ENCODE measurements around the gene TRIM33. TPM values are rescaled to one million over a fixed set of nuclear protein-coding genes. Genes with fewer than 3 reads are reported as not detected.

Gene TRIM33
- total and polyA plus RNA-seq, 2 experiments from 2014 or later, result 50.3 to 51.1 TPM

DNA sequence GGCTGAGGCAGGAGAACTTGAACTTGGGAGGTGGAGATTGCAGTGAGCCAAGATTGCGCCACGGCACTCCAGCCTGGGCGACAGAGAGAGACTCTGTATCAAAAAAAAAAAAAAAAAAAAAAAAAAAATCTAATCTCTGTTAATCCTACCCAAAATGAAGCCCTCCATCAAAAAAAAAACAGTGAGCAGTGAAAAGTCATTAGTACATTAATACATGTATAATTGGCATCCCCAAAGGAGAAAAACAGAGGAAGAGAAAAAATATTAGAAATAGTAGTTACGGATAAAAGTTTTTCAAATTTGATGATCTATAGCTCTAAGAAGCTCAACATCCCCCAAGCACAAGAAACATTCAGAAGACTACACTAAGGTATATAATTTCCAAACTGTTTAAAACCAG, 71.6 kb downstream of the TRIM33 start:
- DNase-seq (ENCODE audit: low spot score) (no peak), ATAC-seq (no peak)
- Mint-ChIP-seq H3K27ac (no peak overlapping the region), H3K4me3 (no peak overlapping the region), H3K27me3 (ENCODE audit: insufficient read depth, low read depth, poor library complexity) (no peaks in the 10 kb centered on the region), H3K9me3 (no peaks in the 10 kb centered on the region), H3K36me3 (ENCODE audit: low read depth) (peaks cover 10% of the 10 kb centered on the region; the same call in 2 of the 3 replicates), H3K4me1 (peaks cover 5% of the 10 kb centered on the region; the same call in 2 of the 3 replicates)
- H3K36me3 ChIP-seq (ENCODE audit: insufficient read depth), result no peaks in the 10 kb centered on the region
- H3K4me2 ChIP-seq, result no peak overlapping the region
- H3K4me1 ChIP-seq (ENCODE audit: insufficient read depth), result peaks cover 9% of the 10 kb centered on the region
- no peak overlapping the region for H3K27ac ChIP-seq (ENCODE audit: low read depth)
- no peaks in the 10 kb centered on the region for H3K9me2 ChIP-seq (ENCODE audit: insufficient read depth)
- H3K4me3 ChIP-seq, result no peak overlapping the region
- no peaks in the 10 kb centered on the region for H3K27me3 ChIP-seq (ENCODE audit: insufficient read depth)
- H3K79me2 ChIP-seq (replicated peaks; ENCODE audit: insufficient read depth), result peaks cover 19% of the 10 kb centered on the region; the same call in 1 of the 2 replicates
- H3F3A ChIP-seq (replicated peaks; ENCODE audit: low read depth), result no peaks in the 10 kb centered on the region
- H2AFZ ChIP-seq, result no peak overlapping the region
- H4K20me1 ChIP-seq (replicated peaks; ENCODE audit: insufficient read depth), result peaks cover 3% of the 10 kb centered on the region; the same call in 1 of the 2 replicates
- TF ChIP-seq, protein P1, sequence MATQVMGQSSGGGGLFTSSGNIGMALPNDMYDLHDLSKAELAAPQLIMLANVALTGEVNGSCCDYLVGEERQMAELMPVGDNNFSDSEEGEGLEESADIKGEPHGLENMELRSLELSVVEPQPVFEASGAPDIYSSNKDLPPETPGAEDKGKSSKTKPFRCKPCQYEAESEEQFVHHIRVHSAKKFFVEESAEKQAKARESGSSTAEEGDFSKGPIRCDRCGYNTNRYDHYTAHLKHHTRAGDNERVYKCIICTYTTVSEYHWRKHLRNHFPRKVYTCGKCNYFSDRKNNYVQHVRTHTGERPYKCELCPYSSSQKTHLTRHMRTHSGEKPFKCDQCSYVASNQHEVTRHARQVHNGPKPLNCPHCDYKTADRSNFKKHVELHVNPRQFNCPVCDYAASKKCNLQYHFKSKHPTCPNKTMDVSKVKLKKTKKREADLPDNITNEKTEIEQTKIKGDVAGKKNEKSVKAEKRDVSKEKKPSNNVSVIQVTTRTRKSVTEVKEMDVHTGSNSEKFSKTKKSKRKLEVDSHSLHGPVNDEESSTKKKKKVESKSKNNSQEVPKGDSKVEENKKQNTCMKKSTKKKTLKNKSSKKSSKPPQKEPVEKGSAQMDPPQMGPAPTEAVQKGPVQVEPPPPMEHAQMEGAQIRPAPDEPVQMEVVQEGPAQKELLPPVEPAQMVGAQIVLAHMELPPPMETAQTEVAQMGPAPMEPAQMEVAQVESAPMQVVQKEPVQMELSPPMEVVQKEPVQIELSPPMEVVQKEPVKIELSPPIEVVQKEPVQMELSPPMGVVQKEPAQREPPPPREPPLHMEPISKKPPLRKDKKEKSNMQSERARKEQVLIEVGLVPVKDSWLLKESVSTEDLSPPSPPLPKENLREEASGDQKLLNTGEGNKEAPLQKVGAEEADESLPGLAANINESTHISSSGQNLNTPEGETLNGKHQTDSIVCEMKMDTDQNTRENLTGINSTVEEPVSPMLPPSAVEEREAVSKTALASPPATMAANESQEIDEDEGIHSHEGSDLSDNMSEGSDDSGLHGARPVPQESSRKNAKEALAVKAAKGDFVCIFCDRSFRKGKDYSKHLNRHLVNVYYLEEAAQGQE (IDR thresholded peaks at IDR 0.05; ENCODE audit: unreplicated experiment), result no peak
- TF ChIP-seq ZNF331 (CRISPR knock-in tag; IDR thresholded peaks at IDR 0.05; ENCODE audit: low read depth) (no peak), EZH2 (IDR thresholded peaks at IDR 0.05; ENCODE audit: low read depth, unreplicated experiment) (no peak), EZH2phosphoT487 (IDR thresholded peaks at IDR 0.05; ENCODE audit: unreplicated experiment) (no peak), ZNF114 (CRISPR knock-in tag; IDR thresholded peaks at IDR 0.05) (no peak), CREB1 (CRISPR knock-in tag; IDR thresholded peaks at IDR 0.05; ENCODE audit: low read depth) (no peak), JUNB (IDR thresholded peaks at IDR 0.05; ENCODE audit: unreplicated experiment) (no peak), NANOG (IDR thresholded peaks at IDR 0.05; ENCODE audit: borderline replicate concordance) (no peak)
- TF ChIP-seq, protein P2, sequence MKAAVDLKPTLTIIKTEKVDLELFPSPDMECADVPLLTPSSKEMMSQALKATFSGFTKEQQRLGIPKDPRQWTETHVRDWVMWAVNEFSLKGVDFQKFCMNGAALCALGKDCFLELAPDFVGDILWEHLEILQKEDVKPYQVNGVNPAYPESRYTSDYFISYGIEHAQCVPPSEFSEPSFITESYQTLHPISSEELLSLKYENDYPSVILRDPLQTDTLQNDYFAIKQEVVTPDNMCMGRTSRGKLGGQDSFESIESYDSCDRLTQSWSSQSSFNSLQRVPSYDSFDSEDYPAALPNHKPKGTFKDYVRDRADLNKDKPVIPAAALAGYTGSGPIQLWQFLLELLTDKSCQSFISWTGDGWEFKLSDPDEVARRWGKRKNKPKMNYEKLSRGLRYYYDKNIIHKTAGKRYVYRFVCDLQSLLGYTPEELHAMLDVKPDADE (IDR thresholded peaks at IDR 0.05), result no peak
- TF ChIP-seq, protein P3, sequence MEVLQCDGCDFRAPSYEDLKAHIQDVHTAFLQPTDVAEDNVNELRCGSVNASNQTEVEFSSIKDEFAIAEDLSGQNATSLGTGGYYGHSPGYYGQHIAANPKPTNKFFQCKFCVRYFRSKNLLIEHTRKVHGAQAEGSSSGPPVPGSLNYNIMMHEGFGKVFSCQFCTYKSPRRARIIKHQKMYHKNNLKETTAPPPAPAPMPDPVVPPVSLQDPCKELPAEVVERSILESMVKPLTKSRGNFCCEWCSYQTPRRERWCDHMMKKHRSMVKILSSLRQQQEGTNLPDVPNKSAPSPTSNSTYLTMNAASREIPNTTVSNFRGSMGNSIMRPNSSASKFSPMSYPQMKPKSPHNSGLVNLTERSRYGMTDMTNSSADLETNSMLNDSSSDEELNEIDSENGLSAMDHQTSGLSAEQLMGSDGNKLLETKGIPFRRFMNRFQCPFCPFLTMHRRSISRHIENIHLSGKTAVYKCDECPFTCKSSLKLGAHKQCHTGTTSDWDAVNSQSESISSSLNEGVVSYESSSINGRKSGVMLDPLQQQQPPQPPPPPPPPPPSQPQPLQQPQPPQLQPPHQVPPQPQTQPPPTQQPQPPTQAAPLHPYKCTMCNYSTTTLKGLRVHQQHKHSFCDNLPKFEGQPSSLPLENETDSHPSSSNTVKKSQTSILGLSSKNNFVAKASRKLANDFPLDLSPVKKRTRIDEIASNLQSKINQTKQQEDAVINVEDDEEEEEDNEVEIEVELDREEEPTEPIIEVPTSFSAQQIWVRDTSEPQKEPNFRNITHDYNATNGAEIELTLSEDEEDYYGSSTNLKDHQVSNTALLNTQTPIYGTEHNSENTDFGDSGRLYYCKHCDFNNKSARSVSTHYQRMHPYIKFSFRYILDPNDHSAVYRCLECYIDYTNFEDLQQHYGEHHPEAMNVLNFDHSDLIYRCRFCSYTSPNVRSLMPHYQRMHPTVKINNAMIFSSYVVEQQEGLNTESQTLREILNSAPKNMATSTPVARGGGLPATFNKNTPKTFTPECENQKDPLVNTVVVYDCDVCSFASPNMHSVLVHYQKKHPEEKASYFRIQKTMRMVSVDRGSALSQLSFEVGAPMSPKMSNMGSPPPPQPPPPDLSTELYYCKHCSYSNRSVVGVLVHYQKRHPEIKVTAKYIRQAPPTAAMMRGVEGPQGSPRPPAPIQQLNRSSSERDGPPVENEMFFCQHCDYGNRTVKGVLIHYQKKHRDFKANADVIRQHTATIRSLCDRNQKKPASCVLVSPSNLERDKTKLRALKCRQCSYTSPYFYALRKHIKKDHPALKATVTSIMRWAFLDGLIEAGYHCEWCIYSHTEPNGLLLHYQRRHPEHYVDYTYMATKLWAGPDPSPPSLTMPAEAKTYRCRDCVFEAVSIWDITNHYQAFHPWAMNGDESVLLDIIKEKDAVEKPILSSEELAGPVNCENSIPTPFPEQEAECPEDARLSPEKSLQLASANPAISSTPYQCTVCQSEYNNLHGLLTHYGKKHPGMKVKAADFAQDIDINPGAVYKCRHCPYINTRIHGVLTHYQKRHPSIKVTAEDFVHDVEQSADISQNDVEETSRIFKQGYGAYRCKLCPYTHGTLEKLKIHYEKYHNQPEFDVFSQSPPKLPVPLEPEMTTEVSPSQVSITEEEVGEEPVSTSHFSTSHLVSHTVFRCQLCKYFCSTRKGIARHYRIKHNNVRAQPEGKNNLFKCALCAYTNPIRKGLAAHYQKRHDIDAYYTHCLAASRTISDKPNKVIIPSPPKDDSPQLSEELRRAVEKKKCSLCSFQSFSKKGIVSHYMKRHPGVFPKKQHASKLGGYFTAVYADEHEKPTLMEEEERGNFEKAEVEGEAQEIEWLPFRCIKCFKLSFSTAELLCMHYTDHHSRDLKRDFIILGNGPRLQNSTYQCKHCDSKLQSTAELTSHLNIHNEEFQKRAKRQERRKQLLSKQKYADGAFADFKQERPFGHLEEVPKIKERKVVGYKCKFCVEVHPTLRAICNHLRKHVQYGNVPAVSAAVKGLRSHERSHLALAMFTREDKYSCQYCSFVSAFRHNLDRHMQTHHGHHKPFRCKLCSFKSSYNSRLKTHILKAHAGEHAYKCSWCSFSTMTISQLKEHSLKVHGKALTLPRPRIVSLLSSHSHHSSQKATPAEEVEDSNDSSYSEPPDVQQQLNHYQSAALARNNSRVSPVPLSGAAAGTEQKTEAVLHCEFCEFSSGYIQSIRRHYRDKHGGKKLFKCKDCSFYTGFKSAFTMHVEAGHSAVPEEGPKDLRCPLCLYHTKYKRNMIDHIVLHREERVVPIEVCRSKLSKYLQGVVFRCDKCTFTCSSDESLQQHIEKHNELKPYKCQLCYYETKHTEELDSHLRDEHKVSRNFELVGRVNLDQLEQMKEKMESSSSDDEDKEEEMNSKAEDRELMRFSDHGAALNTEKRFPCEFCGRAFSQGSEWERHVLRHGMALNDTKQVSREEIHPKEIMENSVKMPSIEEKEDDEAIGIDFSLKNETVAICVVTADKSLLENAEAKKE (CRISPR knock-in tag; IDR thresholded peaks at IDR 0.05), result no peak
- TF ChIP-seq, protein P4, sequence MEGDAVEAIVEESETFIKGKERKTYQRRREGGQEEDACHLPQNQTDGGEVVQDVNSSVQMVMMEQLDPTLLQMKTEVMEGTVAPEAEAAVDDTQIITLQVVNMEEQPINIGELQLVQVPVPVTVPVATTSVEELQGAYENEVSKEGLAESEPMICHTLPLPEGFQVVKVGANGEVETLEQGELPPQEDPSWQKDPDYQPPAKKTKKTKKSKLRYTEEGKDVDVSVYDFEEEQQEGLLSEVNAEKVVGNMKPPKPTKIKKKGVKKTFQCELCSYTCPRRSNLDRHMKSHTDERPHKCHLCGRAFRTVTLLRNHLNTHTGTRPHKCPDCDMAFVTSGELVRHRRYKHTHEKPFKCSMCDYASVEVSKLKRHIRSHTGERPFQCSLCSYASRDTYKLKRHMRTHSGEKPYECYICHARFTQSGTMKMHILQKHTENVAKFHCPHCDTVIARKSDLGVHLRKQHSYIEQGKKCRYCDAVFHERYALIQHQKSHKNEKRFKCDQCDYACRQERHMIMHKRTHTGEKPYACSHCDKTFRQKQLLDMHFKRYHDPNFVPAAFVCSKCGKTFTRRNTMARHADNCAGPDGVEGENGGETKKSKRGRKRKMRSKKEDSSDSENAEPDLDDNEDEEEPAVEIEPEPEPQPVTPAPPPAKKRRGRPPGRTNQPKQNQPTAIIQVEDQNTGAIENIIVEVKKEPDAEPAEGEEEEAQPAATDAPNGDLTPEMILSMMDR (conservative IDR thresholded peaks at IDR 0.05; ENCODE audit: low read depth in 2 of 2), result no peak

Measured in GM23338 (cell line).